ENCODE measurements around the gene PNPLA7. TPM values are rescaled to one million over a fixed set of nuclear protein-coding genes. Genes with fewer than 3 reads are reported as not detected.

The PNPLA7 gene
- total and polyA plus RNA-seq, 2 of the 8 experiments (the other 6 are each of a cell fraction or from before 2014, with no cell fraction given): 0.35 to 0.47 TPM

DNA sequence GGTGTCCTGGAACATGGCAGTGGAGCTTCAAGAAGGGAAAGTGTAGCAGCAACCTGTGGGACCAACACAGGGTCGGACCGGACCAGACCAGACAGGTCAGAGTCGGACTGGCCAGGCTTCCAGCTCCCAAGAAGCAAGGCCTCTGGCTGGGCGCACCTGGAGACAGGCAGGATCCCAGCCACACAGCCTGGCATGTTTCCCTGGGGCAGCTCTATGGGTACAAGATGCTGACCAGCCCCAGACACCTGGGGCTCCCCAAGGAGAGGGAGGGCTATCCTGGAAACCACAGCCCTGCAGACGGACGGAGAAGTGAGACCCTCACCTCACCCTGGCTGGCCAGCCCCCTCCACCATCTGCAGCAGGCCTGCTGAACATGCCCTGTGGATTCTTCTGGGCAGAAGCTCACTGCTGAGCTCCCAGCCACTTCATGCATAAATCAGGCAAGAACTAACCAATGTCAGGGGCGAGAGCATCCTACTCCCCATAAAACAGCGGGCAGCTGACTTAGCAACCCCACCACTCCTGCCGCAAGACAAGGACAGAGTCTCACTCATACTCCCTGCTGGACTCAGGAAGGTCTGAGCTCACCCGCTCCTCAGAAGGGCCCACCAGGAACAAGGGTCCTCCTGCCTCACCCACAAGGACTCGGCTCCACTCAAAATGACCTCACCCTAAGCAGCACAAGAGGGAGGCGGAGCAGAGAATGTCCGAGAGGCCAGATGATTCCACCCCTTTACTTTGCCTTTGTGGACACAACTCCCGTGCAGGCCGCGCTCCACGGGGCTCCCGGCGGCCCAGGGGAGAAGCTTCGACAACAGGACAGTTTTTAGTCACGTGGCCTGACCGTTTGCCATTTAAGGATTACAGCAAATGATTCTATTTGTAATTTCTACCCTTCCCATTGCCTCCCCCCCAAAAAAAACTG is 31.4 kb upstream of the PNPLA7 start:
- no peak overlapping the region for H4K8ac ChIP-seq (ENCODE audit: extremely low read depth, insufficient read depth, low read length)
- no peaks in the 10 kb centered on the region for H3K27me3 ChIP-seq (replicated peaks in 1 of 4; ENCODE audit: control insufficient read depth in 3 of 4, extremely low read depth in 1 of 4, insufficient read depth in 3 of 4, low read length in 3 of 4)
- no peak overlapping the region for H3K18ac ChIP-seq (ENCODE audit: extremely low read depth, low read length)
- H3K23ac ChIP-seq (ENCODE audit: insufficient read length): no peak overlapping the region
- no peak overlapping the region for H2BK12ac ChIP-seq (ENCODE audit: low read depth, low read length)
- TF ChIP-seq, protein P1, sequence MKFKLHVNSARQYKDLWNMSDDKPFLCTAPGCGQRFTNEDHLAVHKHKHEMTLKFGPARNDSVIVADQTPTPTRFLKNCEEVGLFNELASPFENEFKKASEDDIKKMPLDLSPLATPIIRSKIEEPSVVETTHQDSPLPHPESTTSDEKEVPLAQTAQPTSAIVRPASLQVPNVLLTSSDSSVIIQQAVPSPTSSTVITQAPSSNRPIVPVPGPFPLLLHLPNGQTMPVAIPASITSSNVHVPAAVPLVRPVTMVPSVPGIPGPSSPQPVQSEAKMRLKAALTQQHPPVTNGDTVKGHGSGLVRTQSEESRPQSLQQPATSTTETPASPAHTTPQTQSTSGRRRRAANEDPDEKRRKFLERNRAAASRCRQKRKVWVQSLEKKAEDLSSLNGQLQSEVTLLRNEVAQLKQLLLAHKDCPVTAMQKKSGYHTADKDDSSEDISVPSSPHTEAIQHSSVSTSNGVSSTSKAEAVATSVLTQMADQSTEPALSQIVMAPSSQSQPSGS (IDR thresholded peaks at IDR 0.05; ENCODE audit: low read length): no peak
- no peak for TF ChIP-seq ZNF274 (IDR thresholded peaks at IDR 0.05; ENCODE audit: borderline replicate concordance, extremely low read depth, low read length)
- no peak for TF ChIP-seq RBBP5 (IDR thresholded peaks at IDR 0.05; ENCODE audit: borderline replicate concordance, low read depth, low read length)
- TF ChIP-seq POU5F1 (IDR thresholded peaks at IDR 0.05; ENCODE audit: low read depth, low read length): no peak
- TF ChIP-seq, protein P2, sequence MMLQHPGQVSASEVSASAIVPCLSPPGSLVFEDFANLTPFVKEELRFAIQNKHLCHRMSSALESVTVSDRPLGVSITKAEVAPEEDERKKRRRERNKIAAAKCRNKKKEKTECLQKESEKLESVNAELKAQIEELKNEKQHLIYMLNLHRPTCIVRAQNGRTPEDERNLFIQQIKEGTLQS (IDR thresholded peaks at IDR 0.05; ENCODE audit: insufficient read depth, low read depth, low read length): no peak
- no peak for TF ChIP-seq ASH2L (IDR thresholded peaks at IDR 0.05; ENCODE audit: low read length)
- TF ChIP-seq MAFK (IDR thresholded peaks at IDR 0.05; ENCODE audit: low read depth, low read length): no peak
- no peak overlapping the region for H3K4me2 ChIP-seq (ENCODE audit: insufficient read depth in 1 of 2, low read depth in 2 of 2, low read length in 2 of 2)
- POLR2A ChIA-PET (ENCODE audit: partially characterized antibody): interaction anchor here (0.6 to 4.6 kb wide), 15 partner anchors 8 to 207 kb away, joined by 3 to 45 read pairs (median 3); partner anchors contain the start of genes EHMT1 and ZMYND19
- H3K4me1 ChIP-seq (replicated peaks in 1 of 4; ENCODE audit: control insufficient read depth in 3 of 4, insufficient read depth in 4 of 4, low read length in 3 of 4): peaks cover 0 to 23% (median 7%) of the 10 kb centered on the region in 4 experiments; a peak in 6 of 7 replicates
- no peak overlapping the region; the same call in 1 of the 2 replicates for H3K27ac ChIP-seq (ENCODE audit: low read depth, low read length)
- no peaks in the 10 kb centered on the region for H3K9me3 ChIP-seq (ENCODE audit: insufficient read depth in 2 of 2, low read depth in 1 of 2, low read length in 1 of 2)
- no peak overlapping the region for H2BK120ac ChIP-seq (replicated peaks; ENCODE audit: low read depth, low read length)
- H3K36me3 ChIP-seq (ENCODE audit: control insufficient read depth in 2 of 4, insufficient read depth in 4 of 4, low read length in 3 of 4): peaks cover 10 to 46% (median 33%) of the 10 kb centered on the region in 4 experiments; a peak in 7 of 8 replicates
- no peak overlapping the region for H3K9ac ChIP-seq (replicated peaks in 1 of 4; ENCODE audit: extremely low read depth in 1 of 4, low read depth in 3 of 4, low read length in 3 of 4)
- H3K23me2 ChIP-seq (ENCODE audit: low read depth, low read length): peaks cover 3% of the 10 kb centered on the region; the same call in 1 of the 2 replicates
- H4K20me1 ChIP-seq (replicated peaks in 1 of 2; ENCODE audit: control insufficient read depth in 1 of 2, insufficient read depth in 2 of 2, low read length in 2 of 2): peaks cover 11 to 42% of the 10 kb centered on the region in 2 experiments
- H3K79me1 ChIP-seq (ENCODE audit: low read depth, low read length): peaks cover 30% of the 10 kb centered on the region
- no peak overlapping the region for H2AFZ ChIP-seq (ENCODE audit: low read length)
- H3K4me3 ChIP-seq (ENCODE audit: extremely low read depth in 1 of 4, insufficient read depth in 2 of 4, low read depth in 3 of 4, low read length in 4 of 4): no peak overlapping the region
- no peak overlapping the region for H2BK20ac ChIP-seq (ENCODE audit: low read length)
- CTCF ChIA-PET (ENCODE audit: partially characterized antibody): interaction anchor here (0.6 to 5.9 kb wide), 36 partner anchors 8 to 418 kb away, joined by 3 to 46 read pairs (median 4); partner anchors contain the start of genes EHMT1 and ZMYND19
- H3K4ac ChIP-seq (replicated peaks; ENCODE audit: insufficient read length, low read depth, low read length): no peak overlapping the region
- H2BK5ac ChIP-seq (ENCODE audit: low read depth, low read length): no peak overlapping the region
- no peak overlapping the region for H3K56ac ChIP-seq (replicated peaks; ENCODE audit: insufficient read length, low read depth, low read length)
- WGBS, 2 experiments (ENCODE audit: extremely low coverage in 1 of 2, insufficient coverage in 1 of 2, insufficient read length in 1 of 2, insufficient replicate concordance in 2 of 2, low coverage in 1 of 2, low lambda C conversion rate in 2 of 2, missing lambda C conversion rate in 1 of 2): 93% methylated on average over 22 of the region's 22 CpGs; no CpG with 5 or more reads in 1 of the 2 experiments
- no peak overlapping the region for H2AK5ac ChIP-seq (ENCODE audit: low read depth, low read length)
- H4K91ac ChIP-seq (replicated peaks; ENCODE audit: insufficient read length, low read length): no peak overlapping the region
- no peak overlapping the region for H4K5ac ChIP-seq (ENCODE audit: insufficient read length, low read depth, low read length)
- H3K79me2 ChIP-seq (ENCODE audit: control insufficient read depth in 1 of 2, insufficient read depth in 2 of 2, low read length in 2 of 2): peaks cover 12 to 15% of the 10 kb centered on the region in 2 experiments
- H2BK15ac ChIP-seq (ENCODE audit: low read length): no peak overlapping the region
- FAIRE-seq (no peak), DNase-seq (ENCODE audit: low read depth in 1 of 2, low spot score in 2 of 2) (no peak)
- H3K14ac ChIP-seq (ENCODE audit: insufficient read length): no peak overlapping the region

All from H1 (cell line).